Endothelial cell of umbilical vein (primary cell): ENCODE measurements around the gene RAD51B. TPM values are rescaled to one million over a fixed set of nuclear protein-coding genes. Genes with fewer than 3 reads are reported as not detected.
A peak's percentile ranks its signal among the peaks of the same experiment; 100 is the strongest.

Experiments
- BruUV-seq: library from RNA; stranded (reverse); fragments of 400-500 nt; replicated peaks from 2 replicates; lab custom pipeline; 2021; lab: Mats Ljungman, UMichigan
- CTCF ChIA-PET: fragments of 300-600, 350-600 bp; sonication (Branson Sonifier 250); formaldehyde crosslinking; loops from one replicate; lab custom pipeline; 2021; ENCODE audit warnings: antibody characterized with exemption, inconsistent platforms; lab: Charles Lee
- POLR2A ChIA-PET: fragments of 300-600, 350-600 bp; sonication (Branson Sonifier 250); formaldehyde crosslinking; loops from one replicate; lab custom pipeline; 2021; ENCODE audit warnings: antibody characterized with exemption, inconsistent platforms; lab: Charles Lee
- DNase-seq: peaks from one replicate; pipeline ENCODE4 v3.0.0-alpha.2; 2011; ENCODE audit warnings: low read depth, low spot score
- FAIRE-seq: peaks from 2 replicates; lab custom pipeline; 2011; peaks lifted over from hg19 to GRCh38; lab: Jason Lieb, UNC
- H2AFZ ChIP-seq: 2 replicates; pipeline ENCODE4 v1.6.0; 2012; ENCODE audit warnings: low read depth, low read length, control low read depth, inconsistent platforms
- H3K27ac ChIP-seq: 2 replicates; pipeline ENCODE4 v1.5.1; 2011; ENCODE audit warnings: low read depth, mild to moderate bottlenecking, control low read depth, low read length, moderate library complexity; ENCODE audit not compliant: insufficient read depth
- H3K27me3 ChIP-seq, 2 experiments: 2 replicates each; pipeline versions ENCODE4 v1.6.0 to v1.6.1; 2011; ENCODE audit warnings: low read length in 2 of 2, mixed read lengths in 1 of 2; ENCODE audit not compliant: control insufficient read depth in 2 of 2, insufficient read depth in 2 of 2
- H3K36me3 ChIP-seq, 2 experiments: 2 replicates in 1 of 2; 3 replicates in 1 of 2; pipeline ENCODE4 v1.5.1; 2011; ENCODE audit warnings: low read length in 2 of 2, mild to moderate bottlenecking in 1 of 2, moderate library complexity in 1 of 2; ENCODE audit not compliant: control insufficient read depth in 2 of 2, insufficient read depth in 2 of 2; ENCODE audit errors: extremely low read depth in 1 of 2
- H3K4me1 ChIP-seq: 3 replicates; pipeline ENCODE4 v1.5.1; 2011; ENCODE audit warnings: mild to moderate bottlenecking, low read length; ENCODE audit not compliant: control insufficient read depth, insufficient read depth; ENCODE audit errors: extremely low read depth
- H3K4me2 ChIP-seq: 2 replicates; pipeline ENCODE4 v1.6.1; 2011; ENCODE audit warnings: low read length, control low read depth, mixed read lengths; ENCODE audit not compliant: insufficient read depth
- H3K4me3 ChIP-seq, 3 experiments: fragments of 200-600 bp in 1 of 3; sonication (generic), shearing (Covaris generic) in 1 of 3; replicated peaks in 1 of 3; 2 replicates each; pipeline ENCODE4 v1.5.1; 2011 to 2016; ENCODE audit warnings: control low read depth in 3 of 3, low read length in 3 of 3, mild to moderate bottlenecking in 2 of 3, inconsistent platforms in 1 of 3, low read depth in 1 of 3, moderate library complexity in 1 of 3; ENCODE audit not compliant: insufficient read depth in 1 of 3
- H3K79me2 ChIP-seq: 2 replicates; pipeline ENCODE4 v1.6.0; 2012; ENCODE audit warnings: low read length, inconsistent platforms; ENCODE audit not compliant: control insufficient read depth, insufficient read depth
- H3K9ac ChIP-seq: replicated peaks from 2 replicates; pipeline ENCODE3; 2011; ENCODE audit warnings: low read length, control low read depth; ENCODE audit not compliant: insufficient read depth; ENCODE audit errors: extremely low read depth
- H3K9me1 ChIP-seq: replicated peaks from 3 replicates; pipeline ENCODE4 v1.6.0; 2011; ENCODE audit warnings: mild to moderate bottlenecking, low read length; ENCODE audit not compliant: control insufficient read depth, insufficient read depth; ENCODE audit errors: extremely low read depth
- H3K9me3 ChIP-seq: replicated peaks from 2 replicates; pipeline ENCODE4 v1.5.1; 2012; ENCODE audit warnings: low read length, inconsistent platforms; ENCODE audit not compliant: control insufficient read depth, insufficient read depth
- H4K20me1 ChIP-seq: replicated peaks from 2 replicates; pipeline ENCODE3; 2011; ENCODE audit warnings: mild to moderate bottlenecking, low read length; ENCODE audit not compliant: control insufficient read depth, insufficient read depth; ENCODE audit errors: extremely low read depth
- CTCF ChIP-seq, 2 donors: IDR thresholded peaks; 1 replicate in 1 of 2; 2 replicates in 1 of 2; pipeline ENCODE4 v1.5.1; 2011; ENCODE audit warnings: low read length in 2 of 2, mild to moderate bottlenecking in 2 of 2, moderate library complexity in 2 of 2, control low read depth in 1 of 2, inconsistent platforms in 1 of 2, low read depth in 1 of 2; ENCODE audit not compliant: insufficient read depth in 1 of 2; ENCODE audit errors: extremely low read depth in 1 of 2
- FOS ChIP-seq: IDR thresholded peaks from 2 replicates; pipeline ENCODE4 v1.6.1; 2011; ENCODE audit warnings: mild to moderate bottlenecking, low read length, moderate library complexity, borderline replicate concordance; ENCODE audit not compliant: insufficient read depth
- GATA2 ChIP-seq: IDR thresholded peaks from 2 replicates; pipeline ENCODE4 v1.7.0; 2011; ENCODE audit warnings: low read depth, mild to moderate bottlenecking, moderate library complexity, mixed read lengths, low read length; ENCODE audit not compliant: insufficient read length, insufficient read depth
- JUN ChIP-seq: IDR thresholded peaks from 2 replicates; pipeline ENCODE4 v1.6.1; 2011; ENCODE audit warnings: borderline replicate concordance, low read depth; ENCODE audit not compliant: insufficient read length, insufficient read depth
- MAX ChIP-seq: IDR thresholded peaks from 2 replicates; pipeline ENCODE4 v1.6.1; 2011; ENCODE audit not compliant: insufficient read depth, insufficient read length
- MYC ChIP-seq: IDR thresholded peaks from one replicate; pipeline ENCODE4 v1.6.1; 2011; ENCODE audit warnings: mild to moderate bottlenecking, low read depth, low read length
- POLR2AphosphoS5 ChIP-seq: IDR thresholded peaks from 2 replicates; pipeline ENCODE4 v1.6.1; 2012; ENCODE audit warnings: low read depth, mild to moderate bottlenecking, control low read depth, low read length, moderate library complexity; ENCODE audit not compliant: insufficient read depth
- dilution Hi-C: fragments of 300-500 bp; cut with MboI; formaldehyde crosslinking; loops from one replicate; pipeline ENCODE4 v1.15.0; 2019; ENCODE audit warnings: low sequenced_read_pairs; ENCODE audit not compliant: extremely low pct_ligation_motif_present
- intact Hi-C: fragments of 100-400 bp; cut with micrococcal nuclease; formaldehyde crosslinking; loops from one replicate; pipeline ENCODE4 v1.10.0; 2022
- polyA plus RNA-seq, 4 experiments: library from polyadenylated mRNA; depleted of rRNA in 3 of 4; stranded (reverse) in 3 of 4; unstranded in 1 of 4; fragments of >200 nt; gene quantifications; 2 replicates each; pipeline versions ENCODE4 v1.2.1 to v1.2.3, GENCODE V29; 2011 to 2012; ENCODE audit warnings: missing spikeins in 1 of 4
- total RNA-seq: library from RNA; stranded (reverse); gene quantifications from 2 replicates; pipeline ENCODE4 v1.2.3, GENCODE V29; 2021

The RAD51B gene
- total and polyA plus RNA-seq, 2 donors (not counting 3 experiments of a cell fraction or from before 2014, with no cell fraction given) = 3.9 to 19.0 TPM

GRCh38 chr14:68357777-68358176, 538.2 kb downstream of the RAD51B start:
- Histone ChIP-seq H3K4me1 (peaks cover 15% of the 10 kb centered on the region), H3K9me3 (no peaks in the 10 kb centered on the region), H2AFZ (no peak overlapping the region), H3K27me3 (no peaks in the 10 kb centered on the region), H3K36me3 (no peaks in the 10 kb centered on the region), H4K20me1 (no peaks in the 10 kb centered on the region), H3K9ac (no peak overlapping the region), H3K9me1 (no peaks in the 10 kb centered on the region), H3K4me3 (no peak overlapping the region), H3K27ac (no peak overlapping the region), H3K4me2 (no peak overlapping the region), H3K79me2 (no peaks in the 10 kb centered on the region)
- dilution Hi-C loops = no loop called here
- peak; percentile 50 for DNase-seq
- intact Hi-C loops = no loop called here
- ChIA-PET POLR2A (no interaction called here), CTCF (interaction anchor here (1.2 kb wide), 1 partner anchor 99 kb away, joined by 4 read pairs; no protein-coding TSS in a partner anchor)
- BruUV-seq = no TSS peak
- FAIRE-seq = no peak
- TF ChIP-seq CTCF (IDR thresholded peaks at IDR 0.05; ENCODE audit: extremely low read depth in 1 of 2, insufficient read depth in 1 of 2, low read depth in 1 of 2, low read length in 2 of 2) = no peak
- TF ChIP-seq POLR2AphosphoS5 = no peak
- no peak for TF ChIP-seq MYC
- no peak for TF ChIP-seq JUN
- TF ChIP-seq GATA2 = no peak
- no peak for TF ChIP-seq MAX
- TF ChIP-seq FOS = no peak
